GM19324 (cell line): Measurements from ENCODE around the gene SLC7A10.
"Not testable (repeated sequence)": the region's sequence is repeated elsewhere in the genome, so short reads cannot be mapped to it uniquely, and the experiment has no call there.

Source experiments
- ATAC-seq: cut with Tn5 transposase; IDR thresholded peaks from one replicate; pipeline ENCODE4 v1.9.1; 2021; ENCODE audit warnings: mild to moderate bottlenecking, moderate library complexity; ENCODE audit not compliant: unreplicated experiment, low FRiP score

The SLC7A10 gene

GRCh38 chr19:33220115-33220514 is 5.5 kb downstream of the SLC7A10 start:
- no peak for ATAC-seq

GRCh38 chr19:33219261-33219815 is 6.3 kb downstream of the SLC7A10 start:
- no peak for ATAC-seq

GRCh38 chr19:33217881-33218280 is 7.8 kb downstream of the SLC7A10 start:
- ATAC-seq: no peak

- ATAC-seq: no peak
Measured at GRCh38 chr19:33216198-33216830, 9.3 kb downstream of the SLC7A10 start.

- no peak for ATAC-seq
Measured at GRCh38 chr19:33215438-33216197, 10.0 kb downstream of the SLC7A10 start.

GRCh38 chr19:33214596-33214995 is 11.1 kb downstream of the SLC7A10 start:
- no peak for ATAC-seq

- ATAC-seq: no peak
Measured at GRCh38 chr19:33212436-33213172, 13.0 kb downstream of the SLC7A10 start.

- no peak for ATAC-seq
Measured at GRCh38 chr19:33211794-33212435, 13.7 kb downstream of the SLC7A10 start.

- ATAC-seq: no peak
Measured at GRCh38 chr19:33210266-33210940, 15.2 kb downstream of the SLC7A10 start.

GRCh38 chr19:33209850-33210230 is 15.8 kb downstream of the SLC7A10 start:
- ATAC-seq: not testable (repeated sequence)

GRCh38 chr19:33208904-33209849 is 16.5 kb downstream of the SLC7A10 start:
- no peak for ATAC-seq

GRCh38 chr19:33208371-33208895 is 17.2 kb downstream of the SLC7A10 start:
- ATAC-seq: no peak

GRCh38 chr19:33207903-33208302 is 17.7 kb downstream of the SLC7A10 start:
- no peak for ATAC-seq

- no peak for ATAC-seq
Measured at GRCh38 chr19:33207040-33207620, 18.5 kb downstream of the SLC7A10 start.

- ATAC-seq: no peak
Measured at GRCh38 chr19:33206261-33207039, 19.2 kb downstream of the SLC7A10 start.

- no peak for ATAC-seq
Measured at GRCh38 chr19:33205531-33206260, 20.0 kb downstream of the SLC7A10 start.

GRCh38 chr19:33205110-33205509 is 20.5 kb downstream of the SLC7A10 start:
- ATAC-seq: no peak
